Measurements from ENCODE around the gene SPATA1.
"Not testable (repeated sequence)": the region's sequence is repeated elsewhere in the genome, so short reads cannot be mapped to it uniquely, and the experiment has no call there.

Gene SPATA1

DNA sequence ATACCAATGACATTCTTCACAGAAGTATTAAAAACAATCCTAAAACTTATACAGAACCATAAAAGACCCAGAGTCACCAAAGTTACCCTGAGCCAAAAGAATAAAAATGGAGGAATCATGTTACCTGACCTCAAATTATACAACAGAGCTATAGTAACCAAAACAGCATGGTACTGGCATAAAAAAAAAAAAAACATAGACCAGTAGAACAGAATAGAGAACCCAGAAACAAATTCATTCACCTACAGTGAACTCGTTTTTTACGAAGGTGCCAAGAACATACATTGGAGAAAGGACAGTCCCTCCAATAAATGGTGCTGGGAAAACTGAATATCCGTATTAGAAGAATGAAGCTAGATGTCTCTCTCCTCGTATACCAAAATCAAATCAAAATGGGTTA is 2.8 kb downstream of the SPATA1 start:
- no peak for DNase-seq

DNA sequence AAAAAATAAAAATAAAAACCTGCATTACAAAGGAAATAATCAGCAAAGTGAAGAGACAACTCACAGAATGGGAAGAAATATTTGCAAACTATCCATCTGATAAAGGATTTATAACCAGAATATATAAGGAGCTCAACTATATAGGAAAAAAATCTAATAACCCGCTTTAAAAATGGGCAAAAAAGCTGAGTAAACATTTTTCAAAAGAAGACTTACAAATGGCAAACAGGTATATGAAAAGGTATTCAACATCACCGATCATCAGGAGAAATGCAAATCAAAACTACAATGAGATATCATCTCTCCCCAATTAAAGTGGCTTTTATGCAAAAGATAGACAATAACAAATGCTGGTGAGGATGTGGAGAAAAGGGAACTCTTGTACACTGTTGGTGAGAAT is 4.0 kb downstream of the SPATA1 start:
- no peak for DNase-seq

DNA sequence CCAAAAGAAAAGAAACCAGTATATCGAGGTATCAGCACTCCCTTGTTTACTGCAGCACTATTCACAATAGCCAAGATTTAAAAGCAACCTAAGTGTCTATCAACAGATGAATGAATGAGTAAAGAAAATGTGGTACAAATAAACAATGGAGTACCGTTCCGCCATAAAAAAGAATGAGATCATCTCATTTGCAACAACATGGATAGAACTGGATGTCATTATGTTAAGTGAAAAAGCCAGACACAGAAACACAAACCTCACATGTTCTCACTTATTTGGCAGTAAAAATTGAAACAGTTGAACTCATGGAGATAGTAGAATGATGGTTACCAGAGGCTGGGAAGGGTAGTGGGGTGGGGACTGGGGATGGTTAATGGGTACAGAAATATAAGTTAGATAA is 4.5 kb downstream of the SPATA1 start:
- DNase-seq = no peak

DNA sequence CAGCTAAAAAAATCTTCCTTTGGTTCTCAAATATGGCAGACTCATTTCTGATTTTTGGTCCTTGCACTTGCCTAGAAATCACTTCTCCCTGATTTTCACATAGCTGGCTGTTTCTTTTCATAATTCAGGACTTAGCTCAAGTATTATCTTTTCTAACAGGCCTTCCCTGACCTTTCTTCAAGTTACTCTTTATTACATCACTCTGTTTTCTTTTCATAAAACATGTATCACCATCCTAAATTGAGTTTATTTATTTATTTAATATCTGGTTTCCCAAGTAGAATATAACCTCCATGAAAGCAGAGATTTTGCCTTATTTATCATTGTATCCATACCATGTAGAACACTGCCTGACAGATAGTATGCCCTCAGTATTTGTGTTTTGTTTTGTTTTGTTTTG is 18.4 kb downstream of the SPATA1 start:
- no peak for DNase-seq

DNA sequence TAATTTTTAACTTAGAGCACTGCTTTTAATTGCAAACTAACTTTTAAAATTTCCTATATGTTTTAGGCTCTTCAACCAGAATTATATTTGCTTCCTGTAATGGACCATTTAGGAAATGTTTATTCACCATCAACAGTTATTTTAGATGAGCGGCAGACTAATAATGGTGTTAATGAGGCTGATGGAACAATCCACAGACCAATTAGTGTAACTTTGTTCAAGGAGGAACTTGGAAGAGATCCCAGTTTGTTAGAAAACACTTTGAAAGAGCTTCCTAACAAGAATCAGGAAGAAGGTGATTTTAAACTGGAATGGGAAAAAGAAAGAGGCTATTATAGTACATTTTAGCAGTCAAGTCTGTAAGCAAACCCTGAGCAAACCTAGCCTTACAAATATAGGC is 19.6 kb downstream of the SPATA1 start:
- DNase-seq = no peak

DNA sequence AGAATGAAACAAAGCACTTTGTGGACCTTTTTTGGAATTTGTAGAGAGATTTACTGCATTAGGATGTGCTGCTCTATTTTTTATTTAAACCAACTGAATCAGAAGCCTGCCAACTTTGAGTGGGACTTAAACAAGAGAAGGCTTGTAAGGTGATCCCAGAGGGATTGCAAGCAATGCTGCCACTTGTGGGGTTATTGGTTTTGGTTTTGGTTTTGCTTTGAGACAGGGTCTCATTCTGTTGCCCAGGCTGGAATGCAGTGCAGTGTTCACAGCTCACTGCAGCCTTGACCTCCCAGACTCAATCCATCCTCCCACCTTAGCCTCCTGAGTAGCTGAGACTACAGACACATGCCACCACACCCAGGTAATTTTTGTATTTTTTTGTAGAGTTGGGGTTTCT is 32.4 kb downstream of the SPATA1 start:
- DNase-seq = no peak

- no peak for DNase-seq
Measured at GRCh38 chr1:84539972-84540371, 33.8 kb downstream of the SPATA1 start.

DNA sequence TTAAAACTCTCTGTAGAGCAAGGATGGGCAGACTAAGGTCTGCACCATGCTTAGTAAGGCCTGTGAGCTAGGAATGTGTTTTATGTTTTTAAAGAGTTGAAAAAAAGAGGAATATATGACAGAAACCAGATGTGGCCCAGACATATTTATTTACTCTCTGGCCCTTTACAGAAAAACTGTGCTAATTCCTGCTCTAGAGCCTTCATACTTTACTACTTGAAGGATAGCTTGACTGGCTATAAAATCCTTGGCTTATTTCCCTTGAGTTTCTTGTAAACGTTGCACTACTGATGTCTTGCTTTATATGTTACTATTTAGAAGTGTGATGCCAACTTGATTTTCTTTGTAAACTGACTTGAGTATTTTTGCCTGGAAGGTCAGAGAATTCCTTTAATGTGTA is 34.6 kb downstream of the SPATA1 start:
- peak; percentile 1 for DNase-seq

DNA sequence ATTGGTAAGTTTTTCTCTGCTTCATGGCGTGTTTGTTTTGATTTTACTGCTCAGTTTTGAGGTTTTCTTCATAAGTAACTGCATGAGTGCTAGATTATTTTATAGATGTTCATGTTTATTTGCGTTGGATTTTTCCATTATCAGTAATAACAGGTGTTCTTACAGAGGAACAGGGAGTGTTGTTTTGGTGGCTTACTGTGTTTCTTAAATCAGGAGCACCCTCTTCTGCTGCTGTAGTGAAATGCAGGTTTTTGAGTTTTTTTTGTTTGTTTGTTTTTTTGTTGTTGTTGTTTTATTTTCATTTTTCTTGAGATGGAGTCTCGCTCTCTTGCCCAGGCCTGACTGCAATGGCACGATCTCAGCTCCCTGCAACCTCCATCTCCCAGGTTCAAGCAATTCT is 35.5 kb downstream of the SPATA1 start:
- DNase-seq = no peak

- DNase-seq = no peak
Measured at GRCh38 chr1:84550826-84551225, 44.6 kb downstream of the SPATA1 start.

GRCh38 chr1:84569216-84569615 is 63.0 kb downstream of the SPATA1 start:
- DNase-seq = no peak

DNA sequence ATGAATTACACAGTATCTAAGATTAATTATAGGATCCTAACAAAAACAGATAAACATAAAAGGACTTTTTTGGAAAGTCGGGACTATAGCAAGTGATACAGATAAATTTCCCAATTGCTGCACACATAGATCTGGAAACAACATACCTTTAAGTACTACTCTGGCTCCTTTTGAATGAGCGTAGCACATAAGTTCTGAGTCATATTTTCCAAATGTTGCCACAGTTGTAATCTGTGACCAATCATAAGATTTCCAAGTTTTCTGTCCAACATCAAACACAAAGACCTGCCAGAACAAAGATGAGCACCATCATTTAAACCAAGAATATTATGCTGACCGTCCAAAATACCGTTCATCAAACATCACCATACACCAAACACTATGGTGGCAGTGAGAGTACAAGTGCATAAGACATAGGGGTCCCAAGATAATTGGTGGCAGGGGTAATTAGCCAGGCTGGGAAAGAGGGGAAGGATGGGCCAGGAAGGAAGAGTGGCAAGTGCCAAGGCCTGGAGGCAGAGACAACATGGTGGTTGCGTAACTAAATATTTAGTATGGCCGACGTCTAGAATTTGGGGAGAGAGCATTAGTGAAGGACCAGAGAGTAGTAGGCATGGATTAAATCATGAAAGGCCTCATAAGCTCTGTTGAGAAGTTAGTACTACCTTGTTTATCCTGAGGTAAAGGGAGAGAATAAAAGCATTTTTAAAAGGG is 64.4 kb downstream of the SPATA1 start:
- DNase-seq = no peak

- no peak for DNase-seq
Measured at GRCh38 chr1:84571150-84571535, 65.0 kb downstream of the SPATA1 start.

DNA sequence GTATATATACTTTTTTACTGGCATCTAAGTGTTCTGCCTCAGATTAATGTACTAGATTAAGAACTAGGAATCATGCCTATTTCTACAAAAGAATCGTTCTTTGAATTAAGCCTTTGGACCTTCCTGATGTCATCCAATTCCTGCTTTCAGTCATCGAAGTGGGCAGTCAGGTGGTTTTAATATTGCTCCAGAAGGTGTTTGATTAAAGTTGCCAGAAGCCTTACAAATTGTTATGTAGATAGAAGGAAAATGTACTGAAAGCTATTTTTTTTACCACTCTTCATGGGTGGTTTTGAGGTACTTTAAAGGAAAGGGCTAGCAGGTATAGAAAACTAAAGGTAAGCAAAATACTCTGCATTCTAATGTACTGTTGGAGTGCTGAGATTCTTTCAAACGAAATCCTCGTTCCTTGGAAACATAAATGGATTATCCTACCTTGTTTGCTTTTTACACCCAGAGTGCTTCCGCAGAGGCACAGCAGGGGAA is 67.3 kb downstream of the SPATA1 start:
- no peak for DNase-seq

DNA sequence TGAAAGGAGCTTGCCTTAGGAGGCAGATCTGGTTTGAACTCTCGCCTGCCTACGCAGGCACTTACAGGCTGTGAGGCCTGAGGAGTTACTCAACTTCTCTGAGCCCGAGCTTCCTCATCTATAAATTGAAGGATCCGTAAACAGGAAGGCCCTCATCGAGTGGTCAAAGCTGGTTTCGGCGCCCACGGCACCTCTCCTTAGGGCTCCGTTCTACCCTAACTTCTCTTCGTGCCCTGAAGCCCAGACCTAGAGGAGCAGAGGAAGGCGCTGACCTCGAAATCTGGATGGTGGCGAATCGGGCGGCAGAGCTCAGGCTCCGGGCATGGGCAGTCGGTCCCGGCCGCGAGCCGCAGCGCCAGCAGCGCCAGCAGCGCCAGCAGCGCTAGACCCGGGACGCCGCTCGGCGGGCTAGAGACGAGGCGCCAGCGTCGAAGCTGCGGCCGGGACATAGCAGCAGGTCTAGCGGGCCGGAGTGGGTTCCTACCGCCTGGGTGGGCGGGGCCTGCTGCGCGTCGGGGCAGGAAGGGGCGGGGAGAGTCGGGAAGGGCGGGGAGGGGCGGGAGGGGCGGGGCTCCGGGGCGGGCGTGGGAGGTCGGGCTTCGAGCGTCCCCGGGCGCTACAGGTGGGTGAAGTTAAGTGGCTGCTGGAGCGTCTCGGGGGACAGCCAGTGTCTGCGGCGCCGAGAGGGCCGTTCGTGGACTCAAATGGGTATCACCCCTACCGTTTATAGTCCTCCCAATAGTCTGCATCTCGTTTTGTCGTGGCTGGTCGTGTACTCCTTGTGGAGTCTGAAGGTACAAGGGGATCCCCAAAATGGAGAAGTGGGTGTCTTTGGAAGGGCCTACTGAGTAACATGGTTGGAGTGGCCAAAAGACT is 68.0 kb downstream of the SPATA1 start, which contains the start of gene CTBS:
CTBS (minus strand) TSS at position 474 of the 876 bp plus-strand sequence; CDS start at position 449, 25 bp downstream.
- peak; percentile 93 for DNase-seq

DNA sequence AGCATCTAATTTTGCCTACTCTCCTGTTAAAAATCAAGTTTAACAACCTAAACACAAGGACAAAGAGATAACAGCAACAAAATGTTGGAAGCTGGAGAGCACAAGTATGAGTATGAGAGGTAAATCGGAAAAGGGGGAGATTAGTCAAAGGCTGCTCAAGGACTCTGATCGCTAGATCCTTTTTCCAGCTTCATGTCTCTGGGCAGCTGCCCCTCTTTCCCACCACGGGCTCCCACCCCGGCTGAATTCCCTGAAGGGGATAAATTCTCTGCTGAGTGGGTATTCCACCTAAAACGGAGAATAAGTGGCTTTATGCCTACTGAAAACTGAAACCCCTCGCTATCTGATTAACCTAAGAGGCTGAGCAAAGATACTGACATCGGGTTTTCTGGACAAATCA is 68.8 kb downstream of the SPATA1 start:
- no peak for DNase-seq

- no peak for DNase-seq
Measured at GRCh38 chr1:84581648-84582047, 75.5 kb downstream of the SPATA1 start.

GRCh38 chr1:84582802-84583587 is 76.8 kb downstream of the SPATA1 start:
- peak; percentile 46 for DNase-seq

DNA sequence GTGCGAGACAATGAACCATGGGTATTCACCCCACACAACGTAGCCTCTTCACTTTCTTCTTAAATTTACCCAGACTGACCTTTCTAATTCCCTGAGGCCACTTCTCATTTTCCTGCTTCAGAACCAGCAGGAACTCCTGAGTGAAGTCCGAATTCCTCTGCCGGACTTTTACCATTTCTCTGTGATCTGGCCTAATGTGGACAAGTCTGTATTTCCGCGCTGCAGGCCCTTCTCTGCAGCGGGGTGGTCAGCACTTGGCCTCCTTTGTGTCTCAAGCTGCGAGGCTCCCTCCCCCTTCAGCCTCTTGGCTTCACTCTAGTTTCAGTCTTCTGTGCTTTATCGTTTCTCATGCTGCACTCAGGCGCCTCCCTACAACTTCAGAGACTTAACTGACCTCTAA is 77.5 kb downstream of the SPATA1 start:
- DNase-seq = peak; percentile 44

DNA sequence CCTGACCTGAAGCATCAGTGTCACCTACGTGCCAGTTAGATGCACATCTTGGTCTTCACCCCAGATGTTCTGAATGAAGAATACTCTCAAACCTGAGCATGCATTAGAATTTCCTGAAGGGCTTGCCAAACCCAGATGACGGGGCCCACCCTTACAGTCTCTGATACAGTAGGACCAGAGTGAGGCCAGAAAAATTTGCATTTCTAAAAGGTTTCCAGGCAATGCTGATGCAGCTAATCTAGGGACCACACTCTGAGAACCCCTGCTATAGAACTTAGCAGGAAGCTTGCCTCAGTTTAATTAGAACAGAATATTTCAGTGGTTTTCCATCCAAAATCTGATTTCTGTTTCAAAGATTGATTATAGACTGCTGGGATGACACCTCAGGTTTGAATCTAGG is 77.9 kb downstream of the SPATA1 start:
- no peak for DNase-seq

- no peak for DNase-seq
Measured at GRCh38 chr1:84585803-84586202, 79.6 kb downstream of the SPATA1 start.

DNA sequence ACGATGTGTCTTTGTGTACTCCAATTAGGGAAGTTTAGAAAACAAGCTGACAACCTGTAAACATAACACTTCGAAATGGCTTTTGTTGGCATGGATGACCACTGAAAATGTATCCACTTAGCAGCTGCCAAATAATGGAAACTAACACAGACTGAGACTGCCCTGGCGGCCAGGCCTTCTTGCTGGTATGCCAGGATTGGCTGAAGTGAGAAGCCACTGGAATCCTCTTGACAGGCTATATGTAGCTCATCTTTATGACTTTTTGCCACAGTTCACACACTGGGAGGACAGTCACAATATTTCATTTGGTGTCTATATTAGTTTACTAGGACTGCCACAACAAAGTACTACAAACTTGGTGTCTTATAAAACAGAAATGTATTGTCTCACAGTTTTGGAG is 80.9 kb downstream of the SPATA1 start:
- no peak for DNase-seq

- DNase-seq = not testable (repeated sequence)
Measured at GRCh38 chr1:84594959-84595358, 88.8 kb downstream of the SPATA1 start.

All from right kidney (tissue), 1 donor.